Calu3 (cell line): Measurements from ENCODE around the gene FAM124B. TPM values are rescaled to one million over a fixed set of nuclear protein-coding genes. Genes with fewer than 3 reads are reported as not detected.

Experiments used
- Bru-seq: library from RNA; stranded (reverse); fragments of 400-500 nt; gene quantifications from one replicate; lab custom pipeline; 2021; lab: Mats Ljungman, UMichigan
- BruChase-seq, 2 experiments: library from RNA; stranded (reverse); fragments of 400-500 nt; gene quantifications; one replicate each; lab custom pipeline; 2021; lab: Mats Ljungman, UMichigan
- BruUV-seq: library from RNA; stranded (reverse); fragments of 400-500 nt; replicated peaks from 2 replicates; lab custom pipeline; 2021; lab: Mats Ljungman, UMichigan
- CTCF ChIA-PET: fragments of 300-600 bp; sonication (Branson Sonifier 250); formaldehyde crosslinking; loops from one replicate; lab custom pipeline; 2022; ENCODE audit warnings: antibody characterized with exemption; lab: Charles Lee
- DNase-seq: peaks from one replicate; pipeline ENCODE4 v3.0.0; 2022
- H3K27ac Mint-ChIP-seq: one replicate; pipeline ENCODE4 v1.8.0; 2022; ENCODE audit warnings: mixed read lengths; ENCODE audit not compliant: unreplicated experiment
- H3K27me3 Mint-ChIP-seq: one replicate; pipeline ENCODE4 v1.8.0; 2022; ENCODE audit warnings: mixed read lengths; ENCODE audit not compliant: unreplicated experiment
- H3K36me3 Mint-ChIP-seq: one replicate; pipeline ENCODE4 v1.8.0; 2022; ENCODE audit warnings: mild to moderate bottlenecking, moderate library complexity, mixed read lengths; ENCODE audit not compliant: insufficient read depth, unreplicated experiment
- H3K4me1 Mint-ChIP-seq: one replicate; pipeline ENCODE4 v1.8.0; 2022; ENCODE audit warnings: mild to moderate bottlenecking, low read depth, mixed read lengths; ENCODE audit not compliant: unreplicated experiment
- H3K4me3 Mint-ChIP-seq: one replicate; pipeline ENCODE4 v1.8.0; 2022; ENCODE audit warnings: mild to moderate bottlenecking, low read depth, moderate library complexity, mixed read lengths; ENCODE audit not compliant: unreplicated experiment
- H3K9me3 Mint-ChIP-seq: one replicate; pipeline ENCODE4 v1.8.0; 2022; ENCODE audit warnings: low read depth, mixed read lengths; ENCODE audit not compliant: unreplicated experiment
- CTCF ChIP-seq: fragments of 200-600 bp; IDR thresholded peaks from one replicate; pipeline ENCODE4 v1.8.0; 2022; ENCODE audit warnings: antibody characterized with exemption; ENCODE audit not compliant: unreplicated experiment
- intact Hi-C: fragments of 100-400 bp; cut with micrococcal nuclease; formaldehyde crosslinking; loops from one replicate; pipeline ENCODE4 v1.10.0; 2022; ENCODE audit not compliant: unreplicated experiment
- long read RNA-seq: library from polyadenylated mRNA; stranded (forward); transcript quantifications from one replicate; pipeline ENCODE4 v2.0.0, GENCODE V29; 2022
- total RNA-seq: library from RNA; stranded (reverse); gene quantifications from 2 replicates; pipeline ENCODE4 v1.2.3, GENCODE V29; 2022

Gene FAM124B, protein sequence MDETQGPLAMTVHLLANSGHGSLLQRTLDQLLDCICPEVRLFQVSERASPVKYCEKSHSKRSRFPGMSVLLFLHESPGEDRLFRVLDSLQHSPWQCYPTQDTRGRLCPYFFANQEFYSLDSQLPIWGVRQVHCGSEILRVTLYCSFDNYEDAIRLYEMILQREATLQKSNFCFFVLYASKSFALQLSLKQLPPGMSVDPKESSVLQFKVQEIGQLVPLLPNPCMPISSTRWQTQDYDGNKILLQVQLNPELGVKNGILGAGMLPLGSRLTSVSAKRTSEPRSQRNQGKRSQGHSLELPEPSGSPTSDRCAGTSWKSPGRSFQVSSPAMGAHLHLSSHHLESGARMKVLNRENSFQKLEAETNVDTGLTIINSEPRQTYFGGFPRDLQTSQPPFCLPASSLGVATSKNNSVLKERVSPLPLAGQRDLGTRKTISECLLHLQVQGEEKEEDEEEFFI
- total RNA-seq (not detected in 2 replicates), Bru-seq, nascent RNA (percentile 11 among the genes with signal in this experiment), BruChase-seq, experiment 1, labeled RNA remaining after a 6-hour chase (percentile 16 among the genes with signal in this experiment), BruChase-seq, experiment 2, labeled RNA remaining after a 2-hour chase (percentile 17 among the genes with signal in this experiment)
- long read RNA-seq: 0 reads

GRCh38 chr2:224401641-224402342 lies at the start of gene FAM124B:
TSS of gene FAM124B (minus strand) at chr2:224402107. CDS start at chr2:224401768, 339 bp downstream.
- CTCF ChIA-PET: no interaction called here
- no TSS peak for BruUV-seq
- H3K27ac Mint-ChIP-seq: no peak within 1 kb of the TSS
- no peaks in the 10 kb centered on the region for H3K4me1 Mint-ChIP-seq
- no peaks in the 10 kb centered on the region for H3K36me3 Mint-ChIP-seq
- H3K27me3 Mint-ChIP-seq: peaks cover 11% of the 10 kb centered on the region
- DNase-seq: no peak
- H3K9me3 Mint-ChIP-seq: peaks cover 2% of the 10 kb centered on the region
- H3K4me3 Mint-ChIP-seq: no peak within 1 kb of the TSS
- no peak for TF ChIP-seq CTCF
- intact Hi-C loops: no loop called here

DNA sequence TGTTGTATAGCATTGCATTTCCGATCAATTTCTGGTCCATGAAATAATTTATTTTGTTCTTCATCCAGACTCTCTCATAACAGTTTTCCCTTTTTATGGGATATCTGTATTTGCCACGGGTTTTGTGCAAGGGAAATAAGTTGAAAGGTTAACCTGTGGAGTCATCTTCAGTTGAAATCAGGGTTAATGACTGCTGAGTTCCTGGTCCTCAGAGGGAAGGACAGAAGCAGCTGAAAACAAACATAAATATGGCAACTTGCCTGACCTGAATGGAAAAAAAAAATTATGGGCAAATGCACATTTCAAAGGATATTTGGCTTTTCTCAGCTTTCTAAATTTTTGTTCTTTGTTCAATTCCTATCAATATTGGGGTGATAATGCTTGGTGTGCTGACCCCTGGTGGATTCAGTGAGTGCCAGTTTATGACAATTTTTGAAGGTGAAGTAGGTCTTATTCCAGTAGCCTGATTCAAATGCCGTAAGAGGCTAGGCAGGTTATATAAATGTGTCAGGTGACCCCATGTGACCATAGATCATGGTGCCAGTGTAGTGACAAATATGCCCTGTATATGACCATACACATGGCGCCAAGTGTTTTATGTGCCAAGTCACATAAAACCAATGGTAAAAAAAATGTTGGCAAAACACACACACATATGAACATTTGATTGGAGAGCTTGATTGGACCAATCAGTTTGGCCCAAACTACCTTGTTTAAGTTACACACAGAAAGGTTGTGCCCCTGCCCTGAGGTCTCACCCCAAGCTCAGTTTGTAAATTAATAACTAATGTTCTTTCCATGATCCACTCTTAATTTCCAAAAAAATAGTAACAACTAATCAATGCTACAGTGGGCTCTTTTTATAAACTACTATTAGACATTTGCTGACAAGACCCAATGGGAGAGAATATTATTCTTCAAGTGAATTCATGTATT lies 47.6 kb upstream of the FAM124B start:
- peak; percentile 28 for DNase-seq

GRCh38 chr2:224448236-224448635 lies 46.3 kb upstream of the FAM124B start:
- Mint-ChIP-seq H3K4me1 (peaks cover 6% of the 10 kb centered on the region), H3K36me3 (no peaks in the 10 kb centered on the region), H3K27me3 (no peaks in the 10 kb centered on the region), H3K4me3 (no peak overlapping the region), H3K9me3 (no peaks in the 10 kb centered on the region), H3K27ac (no peak overlapping the region)
- no peak for DNase-seq
- no peak for TF ChIP-seq CTCF
- intact Hi-C loops: loop anchor here (5.0 kb wide), 1 partner anchor 199 kb away; no protein-coding TSS in a partner anchor
- no TSS peak for BruUV-seq
- CTCF ChIA-PET: no interaction called here

More for the DNA sequence above, 47.6 kb upstream of the FAM124B start:
- no peaks in the 10 kb centered on the region for H3K36me3 Mint-ChIP-seq
- H3K9me3 Mint-ChIP-seq: no peaks in the 10 kb centered on the region
- BruUV-seq: no TSS peak
- CTCF ChIA-PET: interaction anchor here (0.6 to 0.7 kb wide), 2 partner anchors 136 to 479 kb away, joined by 3 read pairs; partner anchors contain the start of gene CUL3
- H3K4me3 Mint-ChIP-seq: no peak overlapping the region
- intact Hi-C loops: loop anchor here (1.0 to 5.0 kb wide), 2 partner anchors 92 to 198 kb away; no protein-coding TSS in a partner anchor
- H3K27me3 Mint-ChIP-seq: no peaks in the 10 kb centered on the region
- no peaks in the 10 kb centered on the region for H3K4me1 Mint-ChIP-seq
- H3K27ac Mint-ChIP-seq: no peak overlapping the region
- peak; percentile 62 for TF ChIP-seq CTCF
